Measurements from ENCODE around the gene KIFC1. TPM values are rescaled to one million over a fixed set of nuclear protein-coding genes. Genes with fewer than 3 reads are reported as not detected.
A peak's percentile ranks its signal among the peaks of the same experiment; 100 is the strongest.

The KIFC1 gene
- total and polyA plus RNA-seq, 9 of the 15 experiments (the other 6 are each of a cell fraction or from before 2014, with no cell fraction given), result 1.3 to 95.2 (median 76.9) TPM

DNA sequence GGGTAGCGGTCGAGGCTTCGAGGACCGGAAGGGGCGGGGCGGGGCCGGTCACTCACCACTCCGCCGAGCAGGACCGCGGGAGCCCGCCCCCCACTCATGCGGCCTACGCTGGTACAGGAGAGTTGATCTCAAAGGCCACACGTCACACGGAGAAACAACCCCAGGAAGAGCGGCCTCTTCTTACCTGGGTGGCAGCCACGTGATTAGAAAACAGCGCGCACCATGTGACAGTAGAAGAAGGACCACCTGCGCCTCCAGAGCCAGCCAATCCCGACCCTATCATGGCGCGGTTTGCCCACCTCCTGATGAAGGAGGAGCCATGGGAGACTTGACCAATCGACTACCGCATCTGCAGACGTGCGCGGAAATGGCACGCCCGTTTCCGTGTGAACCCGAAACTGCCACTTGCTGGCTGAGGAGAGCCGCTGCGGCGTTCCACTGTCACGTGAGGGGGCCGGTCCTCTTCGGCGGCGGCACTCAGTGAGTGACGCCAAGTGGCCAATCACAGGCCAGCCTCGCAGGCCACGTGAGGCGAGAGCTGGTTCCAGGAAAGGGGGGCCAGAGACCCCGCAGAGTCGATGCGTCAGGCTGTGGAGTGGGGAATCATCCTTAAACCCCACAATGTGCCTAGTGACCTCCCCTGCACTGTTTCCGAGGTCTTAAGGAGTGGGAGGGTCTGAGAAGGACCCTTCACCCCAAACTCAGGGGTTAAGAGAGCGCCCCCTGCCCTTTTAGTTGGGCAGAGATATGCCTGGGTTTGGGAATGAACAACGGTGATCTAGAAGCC, 26.5 kb downstream of the KIFC1 start, which contains the start of gene CUTA (continued):
- TF ChIP-seq PRDM10 (IDR thresholded peaks at IDR 0.05; ENCODE audit: partially characterized antibody), result peak; percentile 65
- no peak for TF ChIP-seq ELF4 (CRISPR knock-in tag; IDR thresholded peaks at IDR 0.05)
- peak; percentile 66; the same call in 1 of the 2 replicates for TF ChIP-seq SAFB (IDR thresholded peaks at IDR 0.05; ENCODE audit: borderline replicate concordance, low read depth, low read length)
- TF ChIP-seq ZNF766 (CRISPR knock-in tag; conservative IDR thresholded peaks at IDR 0.05), result 0 out of 2 replicates have a peak, but pooled peaks have one; percentile 62
- peak; percentile 83; the same call in 1 of the 2 replicates for TF ChIP-seq MXI1 (IDR thresholded peaks at IDR 0.05; ENCODE audit: low read depth, low read length)
- TF ChIP-seq MYNN (IDR thresholded peaks at IDR 0.05), result no peak
- no peak for TF ChIP-seq MYNN (CRISPR knock-in tag; IDR thresholded peaks at IDR 0.05)
- TF ChIP-seq E2F3 (CRISPR knock-in tag; IDR thresholded peaks at IDR 0.05), result peak; percentile 24; the same call in 1 of the 2 replicates
- no peak for TF ChIP-seq POU5F1 (IDR thresholded peaks at IDR 0.05; ENCODE audit: borderline replicate concordance, low read depth, low read length, partially characterized antibody)
- no peak for TF ChIP-seq ZNF444 (CRISPR knock-in tag; IDR thresholded peaks at IDR 0.05)
- TF ChIP-seq HDAC8 (tag; IDR thresholded peaks at IDR 0.05), result no peak
- peak; percentile 93 for TF ChIP-seq CREM (IDR thresholded peaks at IDR 0.05; ENCODE audit: low read depth)
- no peak for TF ChIP-seq HMG20B (CRISPR knock-in tag; IDR thresholded peaks at IDR 0.05)
- no peak for TF ChIP-seq GTF2A2 (tag; IDR thresholded peaks at IDR 0.05)
- TF ChIP-seq, protein P1, sequence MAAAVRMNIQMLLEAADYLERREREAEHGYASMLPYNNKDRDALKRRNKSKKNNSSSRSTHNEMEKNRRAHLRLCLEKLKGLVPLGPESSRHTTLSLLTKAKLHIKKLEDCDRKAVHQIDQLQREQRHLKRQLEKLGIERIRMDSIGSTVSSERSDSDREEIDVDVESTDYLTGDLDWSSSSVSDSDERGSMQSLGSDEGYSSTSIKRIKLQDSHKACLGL (CRISPR knock-in tag; IDR thresholded peaks at IDR 0.05; ENCODE audit: borderline replicate concordance, poor library complexity, severe bottlenecking), result peak; percentile 75
- TF ChIP-seq MBD2 (IDR thresholded peaks at IDR 0.05; ENCODE audit: borderline replicate concordance, low read depth), result peak; percentile 77; the same call in 1 of the 2 replicates
- no peak for TF ChIP-seq ZZZ3 (IDR thresholded peaks at IDR 0.05)
- TF ChIP-seq ZNF395 (CRISPR knock-in tag; IDR thresholded peaks at IDR 0.05), result peak; percentile 74; the same call in 1 of the 2 replicates
- TF ChIP-seq SNAPC5 (CRISPR knock-in tag; IDR thresholded peaks at IDR 0.05), result no peak
- TF ChIP-seq ZFPM2 (CRISPR knock-in tag; IDR thresholded peaks at IDR 0.05), result no peak
